Testis (tissue), 3 donors: ENCODE data around the gene ABHD17B. TPM values are rescaled to one million over a fixed set of nuclear protein-coding genes. Genes with fewer than 3 reads are reported as not detected.

Experiments used
- DNase-seq: peaks from one replicate; pipeline ENCODE4 v3.0.0-alpha.2; 2019
- H3K27ac ChIP-seq, 2 donors: fragments of 200-600 bp; sonication (generic); one replicate each; pipeline ENCODE4 v1.5.1; 2019
- H3K27me3 ChIP-seq: fragments of 200-600 bp; sonication (generic); one replicate; pipeline ENCODE4 v1.5.1; 2019
- H3K36me3 ChIP-seq: fragments of 200-600 bp; sonication (generic); one replicate; pipeline ENCODE4 v1.5.1; 2017; ENCODE audit warnings: low read depth; ENCODE audit errors: missing control alignments
- H3K4me1 ChIP-seq: fragments of 200-600 bp; sonication (generic); one replicate; pipeline ENCODE4 v1.5.1; 2019
- H3K4me3 ChIP-seq, 2 donors: fragments of 200-600 bp; sonication (generic); one replicate each; pipeline ENCODE4 v1.5.1; 2017 to 2019
- H3K9me3 ChIP-seq: fragments of 200-600 bp; sonication (generic); one replicate; pipeline ENCODE4 v1.5.1; 2017
- CTCF ChIP-seq, 3 experiments: fragments of 450-650 bp in 2 of 3; fragments of 200-600 bp in 1 of 3; sonication (generic) in 1 of 3; IDR thresholded peaks; one replicate each; pipeline ENCODE4 v1.5.1; 2016 to 2019; ENCODE audit warnings: antibody characterized with exemption in 3 of 3, mild to moderate bottlenecking in 2 of 3, moderate library complexity in 1 of 3
- POLR2A ChIP-seq: fragments of 450-650 bp; IDR thresholded peaks from one replicate; pipeline ENCODE4 v1.6.1; 2017; ENCODE audit warnings: antibody characterized with exemption, mild to moderate bottlenecking, moderate library complexity
- WGBS, 2 donors: methylation state at CpG; one replicate each; pipeline ENCODE4 v1.1.5; 2018; 5-methylcytosine and 5-hydroxymethylcytosine counted together
- intact Hi-C: fragments of 100-400 bp; cut with DNase I; formaldehyde crosslinking; loops from one replicate; pipeline ENCODE4 v1.15.1; 2023; ENCODE audit warnings: low total_unique reads
- polyA plus RNA-seq: library from polyadenylated mRNA; stranded (reverse); fragments of 350-450 nt; fragmentation: Illumina TruSeq; extraction: RNeasy Lipid Tissue Mini Kit (QIAGEN cat#74804); gene quantifications from one replicate; pipeline ENCODE4 v1.2.3, GENCODE V29; 2014; ENCODE audit warnings: low read depth, low replicate concordance; ENCODE audit not compliant: insufficient read depth
- total RNA-seq, 2 donors: library from RNA; depleted of rRNA; stranded (reverse); fragments of >200 nt; gene quantifications; one replicate each; pipeline ENCODE4 v1.2.3, GENCODE V29; 2016

The ABHD17B gene
- total and polyA plus RNA-seq, 3 donors from 2014 or later: 31.3 to 42.2 (median 41.3) TPM

- DNase-seq: no peak
- no peaks in the 10 kb centered on the region for H3K27me3 ChIP-seq
- H3K36me3 ChIP-seq: no peaks in the 10 kb centered on the region
- no peak for TF ChIP-seq POLR2A
- TF ChIP-seq CTCF (IDR thresholded peaks at IDR 0.05): no peak
- H3K4me1 ChIP-seq: peaks cover 12% of the 10 kb centered on the region
- H3K4me3 ChIP-seq: no peak overlapping the region
- intact Hi-C loops: no loop called here
- H3K27ac ChIP-seq: no peak overlapping the region
- no peaks in the 10 kb centered on the region for H3K9me3 ChIP-seq
Observed at GRCh38 chr9:71916834-71917534, 6.0 kb upstream of the ABHD17B start.

- Histone ChIP-seq H3K4me3 (no peak overlapping the region), H3K27me3 (no peaks in the 10 kb centered on the region), H3K27ac (no peak overlapping the region), H3K4me1 (peaks cover 12% of the 10 kb centered on the region), H3K36me3 (no peaks in the 10 kb centered on the region), H3K9me3 (no peaks in the 10 kb centered on the region)
- TF ChIP-seq POLR2A (no peak), CTCF (IDR thresholded peaks at IDR 0.05) (no peak)
- intact Hi-C loops: no loop called here
- DNase-seq: no peak
Observed at GRCh38 chr9:71915495-71915894, 4.5 kb upstream of the ABHD17B start.

DNA sequence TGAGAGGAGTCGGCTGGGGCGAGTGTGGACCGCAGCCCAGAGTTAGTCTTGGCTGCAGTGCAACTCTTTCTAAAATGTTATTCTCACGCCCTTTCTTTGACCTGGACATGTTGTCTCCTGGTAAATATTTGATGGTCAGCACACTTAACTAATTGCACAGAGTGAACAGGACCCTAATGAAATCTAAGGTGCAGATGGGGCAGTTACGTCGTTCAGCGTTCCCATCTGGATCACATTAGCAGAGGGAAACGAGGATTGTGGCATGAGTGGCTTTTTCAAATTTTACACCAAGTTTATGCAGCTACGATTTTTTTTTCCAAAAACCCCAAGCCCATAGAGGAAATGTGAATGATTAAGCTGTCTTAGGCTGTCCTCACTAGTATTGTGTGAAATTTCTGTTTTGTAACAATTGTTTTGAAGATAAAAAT lies 929 bp upstream of the ABHD17B start:
- peak overlapping the region; percentile 95 to 96 for H3K27ac ChIP-seq
- intact Hi-C loops: no loop called here
- H3K9me3 ChIP-seq: no peaks in the 10 kb centered on the region
- DNase-seq: no peak
- H3K27me3 ChIP-seq: no peaks in the 10 kb centered on the region
- 0 to 1% methylated on average over 9 of the region's 9 CpGs for WGBS, 2 donors
- H3K36me3 ChIP-seq: no peaks in the 10 kb centered on the region
- H3K4me3 ChIP-seq: peak overlapping the region; percentile 94 to 98
- TF ChIP-seq CTCF (IDR thresholded peaks at IDR 0.05) (no peak), POLR2A (no peak)
- H3K4me1 ChIP-seq: peaks cover 19% of the 10 kb centered on the region

GRCh38 chr9:71910650-71911060 lies 338 bp downstream of the ABHD17B start:
- Histone ChIP-seq H3K4me1 (peaks cover 19% of the 10 kb centered on the region), H3K4me3 (peak overlapping the region; percentile 94 to 98), H3K36me3 (no peaks in the 10 kb centered on the region), H3K27me3 (no peaks in the 10 kb centered on the region), H3K9me3 (no peaks in the 10 kb centered on the region), H3K27ac (peak overlapping the region; percentile 95 to 96)
- no peak for DNase-seq
- intact Hi-C loops: no loop called here
- WGBS, 2 donors: 1% methylated on average over 55 of the region's 56 CpGs; no CpG with 5 or more reads in 1 of the 2 donors
- TF ChIP-seq POLR2A (no peak), CTCF (IDR thresholded peaks at IDR 0.05) (no peak)
